Measurements from ENCODE around the gene FASLG.
A peak's percentile ranks its signal among the peaks of the same experiment; 100 is the strongest.
"Not testable (repeated sequence)": the region's sequence is repeated elsewhere in the genome, so short reads cannot be mapped to it uniquely, and the experiment has no call there.

The FASLG gene

GRCh38 chr1:172682812-172683211 lies 23.9 kb downstream of the FASLG start:
- Mint-ChIP-seq H3K27me3 (ENCODE audit: low read depth, poor library complexity) (peaks cover 6% of the 10 kb centered on the region), H3K27ac (no peak overlapping the region), H3K4me3 (no peak overlapping the region), H3K36me3 (ENCODE audit: low read depth) (no peaks in the 10 kb centered on the region), H3K9me3 (peaks cover 8% of the 10 kb centered on the region), H3K4me1 (peaks cover 19% of the 10 kb centered on the region)
- TF ChIP-seq CTCF (IDR thresholded peaks at IDR 0.05): no peak
- DNase-seq: no peak

- DNase-seq: no peak
- H3K9me3 Mint-ChIP-seq: no peaks in the 10 kb centered on the region
- peaks cover 1% of the 10 kb centered on the region for H3K4me1 Mint-ChIP-seq
- no peak for TF ChIP-seq CTCF (IDR thresholded peaks at IDR 0.05)
- H3K4me3 Mint-ChIP-seq: no peak overlapping the region
- no peaks in the 10 kb centered on the region for H3K36me3 Mint-ChIP-seq (ENCODE audit: low read depth)
- H3K27me3 Mint-ChIP-seq (ENCODE audit: low read depth, poor library complexity): peaks cover 6% of the 10 kb centered on the region
- no peak overlapping the region for H3K27ac Mint-ChIP-seq
Observed at GRCh38 chr1:172686143-172686542, 27.2 kb downstream of the FASLG start.

- DNase-seq; H3K36me3 Mint-ChIP-seq (ENCODE audit: low read depth); H3K27ac Mint-ChIP-seq; H3K4me1 Mint-ChIP-seq; H3K27me3 Mint-ChIP-seq (ENCODE audit: low read depth, poor library complexity); H3K9me3 Mint-ChIP-seq; H3K4me3 Mint-ChIP-seq: not testable (repeated sequence)
Observed at GRCh38 chr1:172688428-172689085, 29.7 kb downstream of the FASLG start.

GRCh38 chr1:172690925-172691324 lies 32.0 kb downstream of the FASLG start:
- H3K27me3 Mint-ChIP-seq (ENCODE audit: low read depth, poor library complexity); H3K4me3 Mint-ChIP-seq; DNase-seq; H3K27ac Mint-ChIP-seq; H3K36me3 Mint-ChIP-seq (ENCODE audit: low read depth); H3K4me1 Mint-ChIP-seq; H3K9me3 Mint-ChIP-seq: not testable (repeated sequence)

- no peak for TF ChIP-seq CTCF (IDR thresholded peaks at IDR 0.05)
- H3K27me3 Mint-ChIP-seq (ENCODE audit: low read depth, poor library complexity): no peaks in the 10 kb centered on the region
Observed at GRCh38 chr1:172697534-172698002, 38.7 kb downstream of the FASLG start.

GRCh38 chr1:172698224-172698623 lies 39.3 kb downstream of the FASLG start:
- Mint-ChIP-seq H3K27me3 (ENCODE audit: low read depth, poor library complexity) (no peaks in the 10 kb centered on the region), H3K4me1 (no peaks in the 10 kb centered on the region), H3K36me3 (ENCODE audit: low read depth) (no peaks in the 10 kb centered on the region), H3K4me3 (no peak overlapping the region), H3K9me3 (no peaks in the 10 kb centered on the region), H3K27ac (no peak overlapping the region)
- no peak for DNase-seq
- TF ChIP-seq CTCF (IDR thresholded peaks at IDR 0.05): no peak

More at GRCh38 chr1:172697534-172698002, 38.7 kb downstream of the FASLG start:
- H3K36me3 Mint-ChIP-seq (ENCODE audit: low read depth): no peaks in the 10 kb centered on the region
- H3K4me3 Mint-ChIP-seq: no peak overlapping the region
- no peaks in the 10 kb centered on the region for H3K4me1 Mint-ChIP-seq
- H3K9me3 Mint-ChIP-seq: no peaks in the 10 kb centered on the region
- DNase-seq: no peak
- no peak overlapping the region for H3K27ac Mint-ChIP-seq

- H3K27ac Mint-ChIP-seq: peak overlapping the region; percentile 46
- no peak overlapping the region for H3K4me3 Mint-ChIP-seq
- H3K27me3 Mint-ChIP-seq (ENCODE audit: low read depth, poor library complexity): no peaks in the 10 kb centered on the region
- DNase-seq: no peak
- H3K9me3 Mint-ChIP-seq: no peaks in the 10 kb centered on the region
- no peaks in the 10 kb centered on the region for H3K36me3 Mint-ChIP-seq (ENCODE audit: low read depth)
- no peak for TF ChIP-seq CTCF (IDR thresholded peaks at IDR 0.05)
- H3K4me1 Mint-ChIP-seq: no peaks in the 10 kb centered on the region
Observed at GRCh38 chr1:172699111-172699510, 40.2 kb downstream of the FASLG start.
